ENCODE data around the gene PPP1R1B.
A peak's percentile ranks its signal among the peaks of the same experiment; 100 is the strongest.

Gene PPP1R1B

GRCh38 chr17:39653662-39654331 lies 27.0 kb downstream of the PPP1R1B start:
- Histone ChIP-seq H3K27me3 (replicated peaks; ENCODE audit: control insufficient read depth, insufficient read depth, low read length) (no peaks in the 10 kb centered on the region), H3K4me3 (replicated peaks; ENCODE audit: low read depth, low read length) (no peak overlapping the region), H3K36me3 (ENCODE audit: control insufficient read depth, insufficient read depth, low read length) (peaks cover 17% of the 10 kb centered on the region)
- peak; percentile 97 for TF ChIP-seq CTCF (IDR thresholded peaks at IDR 0.05; ENCODE audit: insufficient read depth, low read length, poor library complexity, severe bottlenecking)
- no peak for DNase-seq (ENCODE audit: extremely low read depth, insufficient read length)

GRCh38 chr17:39655105-39655504 lies 28.4 kb downstream of the PPP1R1B start:
- DNase-seq (ENCODE audit: extremely low read depth, insufficient read length) = no peak
- no peak overlapping the region for H3K4me3 ChIP-seq (replicated peaks; ENCODE audit: low read depth, low read length)
- H3K27me3 ChIP-seq (replicated peaks; ENCODE audit: control insufficient read depth, insufficient read depth, low read length) = no peaks in the 10 kb centered on the region
- H3K36me3 ChIP-seq (ENCODE audit: control insufficient read depth, insufficient read depth, low read length) = peaks cover 20% of the 10 kb centered on the region
- TF ChIP-seq CTCF (IDR thresholded peaks at IDR 0.05; ENCODE audit: insufficient read depth, low read length, poor library complexity, severe bottlenecking) = no peak

- peaks cover 42% of the 10 kb centered on the region for H3K36me3 ChIP-seq (ENCODE audit: control insufficient read depth, insufficient read depth, low read length)
- no peak for DNase-seq (ENCODE audit: extremely low read depth, insufficient read length)
- TF ChIP-seq CTCF (IDR thresholded peaks at IDR 0.05; ENCODE audit: insufficient read depth, low read length, poor library complexity, severe bottlenecking) = no peak
- H3K4me3 ChIP-seq (replicated peaks; ENCODE audit: low read depth, low read length) = no peak overlapping the region
- H3K27me3 ChIP-seq (replicated peaks; ENCODE audit: control insufficient read depth, insufficient read depth, low read length) = no peaks in the 10 kb centered on the region
Measured at GRCh38 chr17:39658346-39658745, 31.6 kb downstream of the PPP1R1B start.

- Histone ChIP-seq H3K27me3 (replicated peaks; ENCODE audit: control insufficient read depth, insufficient read depth, low read length) (no peaks in the 10 kb centered on the region), H3K4me3 (replicated peaks; ENCODE audit: low read depth, low read length) (no peak overlapping the region), H3K36me3 (ENCODE audit: control insufficient read depth, insufficient read depth, low read length) (peaks cover 42% of the 10 kb centered on the region)
- no peak for DNase-seq (ENCODE audit: extremely low read depth, insufficient read length)
- no peak for TF ChIP-seq CTCF (IDR thresholded peaks at IDR 0.05; ENCODE audit: insufficient read depth, low read length, poor library complexity, severe bottlenecking)
Measured at GRCh38 chr17:39658760-39659159, 32.0 kb downstream of the PPP1R1B start.

- Histone ChIP-seq H3K4me3 (replicated peaks; ENCODE audit: low read depth, low read length) (no peak overlapping the region), H3K36me3 (ENCODE audit: control insufficient read depth, insufficient read depth, low read length) (peaks cover 42% of the 10 kb centered on the region), H3K27me3 (replicated peaks; ENCODE audit: control insufficient read depth, insufficient read depth, low read length) (no peaks in the 10 kb centered on the region)
- no peak for TF ChIP-seq CTCF (IDR thresholded peaks at IDR 0.05; ENCODE audit: insufficient read depth, low read length, poor library complexity, severe bottlenecking)
- no peak for DNase-seq (ENCODE audit: extremely low read depth, insufficient read length)
Measured at GRCh38 chr17:39659279-39660010, 32.7 kb downstream of the PPP1R1B start.
